C4-2B (cell line): ENCODE results near the gene JADE3.

Experiments used
- H3K27ac ChIP-seq: fragments of 450-650 bp; 2 replicates; pipeline ENCODE4 v1.5.1; 2017
- CTCF ChIP-seq: fragments of 450-650 bp; conservative IDR thresholded peaks from 2 replicates; pipeline ENCODE4 v1.5.1; 2017; ENCODE audit warnings: mild to moderate bottlenecking
- ZFX ChIP-seq: fragments of 450-650 bp; IDR thresholded peaks from 2 replicates; pipeline ENCODE4 v1.6.1; 2017

Gene JADE3

DNA sequence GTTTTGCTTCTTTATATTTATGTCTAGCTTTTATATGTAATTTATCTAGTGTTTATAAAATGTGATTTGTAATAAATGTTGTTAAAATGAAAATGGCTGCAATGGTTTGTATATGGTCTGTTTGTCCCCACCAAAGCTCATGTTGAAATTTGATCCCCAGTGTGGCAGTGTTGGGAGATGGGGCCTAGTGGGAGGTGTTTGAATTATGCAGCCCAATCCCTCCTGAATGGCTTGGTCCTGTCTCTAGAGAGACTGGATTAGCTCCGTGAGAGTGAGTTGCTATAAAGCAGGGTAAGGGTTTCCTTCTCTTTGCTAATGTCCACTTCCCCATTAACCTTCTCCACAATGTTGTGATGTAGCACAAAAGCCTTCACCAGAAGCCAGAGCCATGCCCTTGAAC is 30.0 kb upstream of the JADE3 start:
- no peak overlapping the region for H3K27ac ChIP-seq
- TF ChIP-seq ZFX (no peak), CTCF (no peak)

DNA sequence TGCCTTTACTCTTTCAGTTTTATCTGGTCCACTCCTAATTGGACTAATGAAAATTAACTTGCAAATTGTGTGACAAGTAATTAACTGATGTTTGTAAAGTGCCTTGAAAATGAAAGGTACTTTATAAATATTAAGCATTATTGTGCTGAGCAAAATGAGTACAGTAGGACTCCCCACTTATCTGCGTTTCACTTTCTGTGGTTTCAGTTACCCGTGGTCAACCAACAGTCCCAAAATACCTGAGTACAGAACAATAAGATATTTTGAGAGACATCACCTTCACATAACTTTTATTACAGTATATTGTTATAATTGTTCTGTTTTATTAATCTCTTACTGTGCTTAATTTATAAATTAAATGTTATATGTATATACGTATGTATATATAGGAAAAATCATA is 27.4 kb upstream of the JADE3 start:
- TF ChIP-seq ZFX (no peak), CTCF (no peak)
- no peak overlapping the region for H3K27ac ChIP-seq

- TF ChIP-seq CTCF = no peak
- TF ChIP-seq ZFX = no peak
These were observed 14.0 kb upstream of the JADE3 start for GRCh38 chrX:46898207-46898606.

DNA sequence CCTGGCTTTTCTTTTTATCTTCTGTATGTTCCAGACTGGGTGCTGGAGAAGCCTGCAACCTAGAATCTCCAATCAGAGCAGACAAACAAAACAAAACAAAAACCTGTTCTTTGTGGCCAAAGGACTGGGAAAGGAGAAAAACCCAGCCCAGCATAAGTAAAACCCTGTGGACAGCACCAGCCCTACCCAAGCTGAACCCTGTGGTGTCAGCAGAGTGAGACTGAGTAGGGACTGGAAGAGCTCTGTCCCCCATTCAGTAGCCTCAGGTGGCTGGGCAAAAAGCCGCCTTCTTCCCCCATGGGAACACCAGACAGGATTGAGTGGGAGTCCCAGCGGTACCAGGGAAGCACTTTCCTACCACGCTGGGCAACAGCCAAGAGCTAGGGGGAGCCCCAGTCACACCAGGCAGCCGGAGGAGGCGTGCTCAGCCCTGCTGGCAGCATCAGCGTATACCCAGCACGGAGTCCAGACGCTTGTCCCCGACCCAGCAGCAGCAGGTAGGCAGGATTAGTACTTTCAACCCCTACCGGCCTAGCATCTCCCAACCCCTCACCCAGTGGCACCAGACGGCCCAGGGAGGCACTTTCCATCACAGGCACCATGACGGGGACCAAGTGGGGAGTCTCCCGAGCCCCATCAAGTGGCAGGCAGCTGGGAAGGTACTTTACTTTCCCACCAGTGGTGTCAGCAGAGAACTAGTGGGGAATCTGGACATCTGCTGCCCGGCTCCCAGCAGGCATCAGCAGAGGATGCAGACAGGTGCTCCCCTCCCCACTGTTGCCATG is 8.6 kb upstream of the JADE3 start:
- no peak overlapping the region for H3K27ac ChIP-seq
- TF ChIP-seq ZFX = no peak
- TF ChIP-seq CTCF = peak; percentile 84

More at GRCh38 chrX:46898207-46898606, 14.0 kb upstream of the JADE3 start:
- H3K27ac ChIP-seq = no peak overlapping the region

DNA sequence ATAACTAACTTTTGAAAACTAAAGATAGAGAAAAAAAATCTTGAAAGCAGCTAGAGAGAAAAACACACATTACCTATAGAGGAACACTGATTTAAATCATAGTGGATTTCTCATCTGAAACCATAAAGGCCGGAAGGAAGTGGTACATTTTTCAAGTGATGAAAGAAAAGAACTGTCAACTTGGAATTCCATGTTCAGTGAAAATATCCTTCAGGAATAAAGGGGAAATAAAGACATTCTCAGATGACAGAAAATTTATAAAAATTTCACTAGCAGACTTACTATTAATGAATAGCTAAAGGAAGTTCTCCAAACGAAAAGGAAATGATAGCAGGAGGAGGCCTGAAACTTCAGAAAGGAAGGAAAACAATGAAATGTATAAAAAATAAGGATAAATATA is 7.6 kb upstream of the JADE3 start:
- H3K27ac ChIP-seq = no peak overlapping the region

GRCh38 chrX:46910415-46910814 is 1.8 kb upstream of the JADE3 start:
- H3K27ac ChIP-seq = no peak overlapping the region
- TF ChIP-seq ZFX (no peak), CTCF (no peak)

More for the DNA sequence above, 7.6 kb upstream of the JADE3 start:
- TF ChIP-seq ZFX (no peak), CTCF (no peak)

- H3K27ac ChIP-seq = peak overlapping the region; percentile 84
- peak; percentile 64 for TF ChIP-seq CTCF
- TF ChIP-seq ZFX = peak; percentile 69
These were observed 626 bp downstream of the JADE3 start for GRCh38 chrX:46912603-46913491.
